HG03025 (cell line): ENCODE results near the gene TMEM273.
A peak's percentile ranks its signal among the peaks of the same experiment; 100 is the strongest.

Source experiments
- ATAC-seq: cut with Tn5 transposase; IDR thresholded peaks from one replicate; pipeline ENCODE4 v1.9.1; 2021; ENCODE audit warnings: mild to moderate bottlenecking, moderate library complexity; ENCODE audit not compliant: unreplicated experiment, low FRiP score

The TMEM273 gene

DNA sequence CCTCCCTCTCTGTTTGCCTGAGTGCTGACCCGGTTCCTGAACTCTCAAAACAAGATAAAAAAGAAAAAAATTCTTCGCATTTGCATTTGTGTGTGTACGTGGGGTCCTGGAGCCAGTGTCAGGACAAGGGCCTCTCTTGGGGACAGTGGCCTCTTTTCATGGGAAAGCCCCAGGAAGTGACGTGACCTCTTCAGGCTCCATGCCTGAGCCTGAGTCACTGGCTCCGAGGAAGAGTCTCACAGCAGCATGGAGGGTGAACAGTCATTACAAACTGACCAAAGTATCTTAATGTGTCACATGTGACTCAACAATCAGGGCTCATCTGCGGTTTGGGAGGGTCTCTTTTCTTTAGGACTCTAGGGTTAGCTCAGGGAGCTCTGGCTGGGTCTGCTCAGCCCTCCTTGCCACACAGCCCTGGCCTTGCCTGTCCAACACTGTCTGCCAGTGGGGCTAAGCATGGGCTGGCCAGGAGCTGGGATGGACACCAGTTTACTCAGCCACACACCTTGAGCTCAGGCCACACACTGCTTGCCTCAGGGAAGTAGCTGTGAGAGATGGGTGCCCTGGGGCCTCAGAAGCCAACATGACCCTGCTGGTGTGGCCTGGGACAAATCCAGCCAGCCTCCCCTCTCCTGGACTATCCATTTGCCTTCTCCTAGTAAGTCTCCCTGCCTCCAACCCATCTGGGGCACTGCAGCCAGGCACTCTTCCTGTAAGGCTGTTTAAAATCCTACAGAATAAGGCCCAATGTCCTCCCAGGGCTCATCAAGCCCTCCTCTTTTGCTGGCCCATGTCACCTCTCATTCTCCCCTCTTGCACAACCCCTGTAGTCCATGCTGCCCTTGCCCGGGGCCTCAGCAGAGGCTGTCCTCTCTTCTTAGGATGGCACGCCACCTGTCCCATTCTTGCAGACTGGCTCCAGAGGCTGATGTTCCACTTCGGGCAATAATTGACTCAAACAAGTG is 10.5 kb downstream of the TMEM273 start:
- peak; percentile 70 for ATAC-seq

DNA sequence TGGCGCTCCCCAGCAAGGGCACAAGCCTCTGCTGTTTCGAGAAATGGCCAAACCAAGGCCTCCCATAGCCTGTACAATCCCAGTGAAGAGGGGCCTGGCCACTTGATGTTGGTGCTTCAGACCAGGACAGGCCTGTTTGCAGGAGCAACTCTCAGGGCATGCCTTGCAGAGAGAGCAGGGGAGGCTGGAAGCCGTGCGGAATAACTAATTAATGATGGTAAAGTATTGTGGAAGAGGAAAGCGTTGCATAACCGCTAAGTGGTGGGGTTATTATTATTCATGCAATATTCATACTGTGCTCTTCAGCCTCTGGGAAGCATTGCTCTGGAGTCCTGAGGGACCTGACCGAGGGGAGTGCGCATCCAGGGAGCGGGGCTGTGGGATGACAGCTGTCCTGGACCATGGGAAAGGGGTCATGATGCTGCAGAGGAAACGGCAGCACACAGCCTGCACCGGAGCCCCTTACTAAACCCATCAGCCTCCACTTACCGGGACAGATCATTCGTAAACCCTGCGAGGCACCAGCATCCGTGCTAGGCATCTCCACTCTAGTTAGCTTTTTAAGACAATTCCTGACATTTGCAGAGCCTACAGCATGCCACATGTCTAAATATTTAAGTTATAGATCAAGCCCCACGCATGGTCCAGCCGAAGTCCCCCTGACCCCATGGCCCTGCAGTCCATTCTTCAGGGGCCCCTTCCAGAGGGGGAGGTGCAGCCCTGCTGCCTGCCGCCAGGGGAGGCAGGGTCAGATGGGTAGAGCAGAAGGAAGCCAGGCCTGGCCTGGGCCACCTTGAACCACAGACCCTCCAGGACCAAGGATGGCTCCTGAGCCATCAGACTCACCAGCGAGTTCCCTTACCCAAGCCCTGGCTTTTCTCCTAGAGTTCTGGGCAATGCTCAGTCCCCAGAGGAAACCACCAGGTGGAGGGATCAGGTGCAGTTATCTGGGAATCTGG is 11.6 kb downstream of the TMEM273 start:
- ATAC-seq, result no peak

DNA sequence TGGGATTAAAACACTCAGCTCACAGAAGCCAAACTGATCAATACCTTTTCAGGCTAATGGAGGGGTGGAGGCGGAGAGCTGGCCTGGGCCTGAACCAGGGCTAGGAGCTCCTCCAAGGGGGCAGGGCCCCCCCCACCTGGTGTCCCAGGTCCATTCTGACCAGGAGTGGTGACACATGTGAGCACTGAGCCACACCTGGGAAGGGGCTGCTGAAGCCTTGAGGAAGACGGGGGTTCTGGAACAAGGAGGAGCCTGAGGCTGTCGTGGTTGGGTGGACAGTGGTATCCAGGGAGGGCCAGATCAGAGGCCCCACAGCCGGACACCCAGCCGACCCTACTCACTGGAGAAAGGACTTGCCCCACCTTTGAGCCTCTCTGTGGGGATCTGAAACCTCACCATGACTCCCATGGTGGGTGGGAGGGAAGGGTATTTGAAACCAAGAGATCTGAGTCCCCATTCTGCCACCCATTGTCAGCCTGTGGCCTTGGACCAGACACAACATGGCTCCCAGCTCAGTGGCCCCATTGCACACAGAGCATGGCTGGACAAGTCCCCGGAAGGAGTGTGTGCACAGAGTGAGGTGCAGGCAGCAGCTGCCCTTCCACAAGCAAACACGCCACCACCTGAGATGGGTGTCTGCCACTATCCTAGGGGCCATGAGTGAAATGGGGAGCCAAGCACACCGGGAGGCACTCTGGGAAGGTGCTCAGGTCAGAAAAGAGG is 12.4 kb downstream of the TMEM273 start:
- no peak for ATAC-seq

DNA sequence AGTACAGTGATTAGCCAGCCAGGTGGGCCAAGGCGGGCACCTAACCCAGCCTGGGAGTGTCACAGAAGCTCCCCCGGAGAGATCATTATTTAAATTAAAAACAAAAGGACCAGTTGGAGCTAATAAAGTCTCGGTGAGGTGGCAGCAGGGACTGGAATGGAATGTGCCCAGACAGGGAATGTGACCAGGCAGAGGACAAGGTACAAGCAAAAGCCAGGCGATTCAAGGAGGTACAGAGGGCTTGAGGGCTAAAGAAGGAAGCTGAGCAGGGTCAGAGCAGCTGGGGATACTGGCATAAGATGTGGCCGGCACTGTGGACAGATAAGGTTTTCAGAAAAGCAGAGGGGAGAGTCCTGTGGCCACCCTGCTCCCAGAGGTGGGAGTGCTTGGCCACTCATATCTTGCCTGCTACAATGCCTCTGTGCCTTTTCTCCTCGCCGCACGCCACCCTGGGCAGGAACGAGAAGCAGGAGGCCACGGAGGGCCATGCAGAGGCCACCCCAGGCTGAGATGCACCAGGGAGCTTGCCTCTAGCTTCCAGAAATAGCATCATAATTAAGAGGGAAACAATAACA is 13.2 kb downstream of the TMEM273 start:
- ATAC-seq, result no peak

DNA sequence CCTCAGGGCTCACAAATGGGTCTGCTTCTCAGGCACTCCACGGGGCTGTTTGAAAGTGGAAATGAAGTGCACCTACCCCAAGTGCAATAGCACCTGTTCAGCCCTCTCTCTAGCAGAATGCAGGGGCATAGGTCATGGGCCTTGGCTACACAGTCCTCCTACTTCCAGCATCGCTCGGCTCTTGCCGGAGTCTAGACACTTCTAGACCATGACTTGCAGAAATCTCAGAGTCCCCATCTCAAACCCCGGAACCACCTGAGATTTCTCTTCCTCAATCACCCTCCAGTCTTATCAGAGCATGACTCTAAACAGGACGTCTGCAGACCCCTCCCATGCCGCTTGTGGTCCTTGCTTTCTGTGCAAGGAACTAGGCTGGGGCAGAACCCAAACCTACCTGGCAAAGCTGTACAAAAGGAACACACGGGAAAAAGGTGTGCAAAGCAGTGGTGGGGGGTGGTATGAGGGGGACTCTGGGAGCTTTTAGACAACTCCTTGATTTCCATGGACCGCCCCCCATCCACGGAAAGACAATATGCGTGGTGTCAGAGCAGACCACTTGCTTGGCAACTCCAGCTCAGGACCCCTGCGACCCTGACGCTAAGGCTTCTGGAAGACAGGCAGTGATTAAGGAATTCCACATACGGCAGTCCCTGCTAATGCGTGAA is 13.8 kb downstream of the TMEM273 start:
- no peak for ATAC-seq

DNA sequence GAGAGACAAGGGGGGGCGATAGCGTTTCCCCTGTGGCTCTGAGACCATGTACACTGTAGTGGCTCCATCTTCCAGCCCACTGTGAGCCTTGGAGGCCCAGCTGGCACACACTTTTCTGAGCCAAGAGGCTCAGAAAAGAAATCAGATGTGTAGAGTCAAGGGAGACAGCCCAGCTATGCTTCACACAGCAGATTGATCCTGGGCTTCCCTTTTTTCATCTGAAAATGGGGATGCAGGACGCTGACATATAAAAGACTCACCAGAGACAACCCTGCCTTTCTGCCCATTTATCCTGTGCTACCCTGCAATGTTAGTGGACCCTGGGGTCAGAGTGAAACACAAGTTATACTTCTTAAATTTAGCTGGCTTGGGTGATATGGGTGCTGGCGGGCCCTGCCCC is 14.3 kb downstream of the TMEM273 start:
- no peak for ATAC-seq

DNA sequence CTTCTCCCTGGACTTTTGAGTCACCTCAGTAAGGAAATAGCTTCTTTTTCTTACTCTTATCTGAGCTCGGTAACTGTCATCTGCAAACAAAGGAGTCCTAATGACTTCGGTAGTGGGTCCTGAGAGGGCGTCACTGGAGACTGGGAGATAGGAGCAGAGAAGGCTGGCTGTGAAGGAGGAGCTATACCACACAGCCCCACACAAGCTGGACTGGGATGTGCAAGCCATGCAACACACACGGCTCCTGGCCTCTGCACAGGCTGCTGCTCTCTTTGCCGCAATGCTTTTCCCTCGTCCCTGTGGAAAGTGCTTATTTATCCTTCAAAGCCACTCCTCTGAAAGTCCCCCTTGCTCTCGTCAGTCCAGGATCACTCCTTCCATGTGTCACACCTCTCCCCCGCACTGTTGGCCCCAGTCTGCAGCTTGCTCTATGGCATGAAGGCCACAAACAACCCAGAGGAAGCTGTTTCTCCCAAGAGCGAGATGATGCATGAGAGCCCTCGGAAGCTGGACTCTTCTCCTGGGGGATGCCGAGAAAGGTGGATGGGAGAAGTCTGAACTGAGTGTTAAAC is 14.9 kb downstream of the TMEM273 start:
- ATAC-seq, result no peak

DNA sequence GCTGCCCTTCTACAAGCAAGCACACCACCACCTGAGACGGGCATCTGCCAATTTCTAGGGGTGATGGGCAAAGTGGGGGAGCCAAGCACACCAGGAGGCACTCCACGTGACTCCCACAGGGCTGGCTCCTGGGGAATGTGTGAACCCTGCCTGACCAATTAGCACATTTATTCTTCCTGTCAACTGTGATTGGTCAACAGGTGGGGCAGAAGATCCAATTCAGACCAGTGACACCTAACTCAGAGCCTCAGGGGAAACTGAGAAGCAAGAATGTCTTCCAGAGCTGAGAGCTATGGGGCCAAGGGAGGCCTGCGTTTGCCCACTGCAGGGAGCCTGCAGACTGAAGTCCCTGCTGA is 15.4 kb downstream of the TMEM273 start:
- ATAC-seq, result no peak

DNA sequence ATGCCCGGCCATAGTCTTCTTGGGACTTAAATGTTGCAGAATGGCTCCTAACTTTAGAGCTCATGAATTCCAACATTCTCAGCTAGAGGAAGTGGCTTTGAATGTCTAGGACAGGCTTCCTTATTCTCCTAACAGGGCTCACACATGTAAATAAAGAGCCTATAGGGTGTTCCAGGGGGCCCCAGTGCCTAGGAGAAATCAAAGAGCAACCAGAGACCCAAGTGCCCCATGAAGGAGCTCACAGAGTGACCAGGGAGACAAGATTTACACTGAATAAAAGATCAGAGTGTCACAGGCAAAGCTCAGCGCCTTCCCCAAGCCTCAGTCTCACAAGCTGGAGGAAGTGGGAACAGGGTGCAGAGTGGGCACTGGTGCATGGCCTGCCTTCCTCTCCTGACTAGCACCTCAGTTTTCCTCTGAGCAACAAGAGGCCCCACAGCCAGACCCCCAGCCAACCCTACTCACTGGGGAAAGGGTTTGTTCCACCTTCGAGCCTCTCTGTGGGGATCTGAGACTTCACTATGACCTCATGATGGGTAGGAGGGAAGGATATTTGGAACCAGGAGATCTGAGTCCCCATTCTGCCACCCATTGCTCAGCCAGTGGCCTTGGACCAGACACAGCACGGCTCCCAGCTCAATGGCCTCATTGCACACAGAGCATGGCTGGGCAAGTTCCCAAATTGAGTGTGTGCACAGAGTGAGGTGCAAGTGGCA is 16.0 kb downstream of the TMEM273 start:
- ATAC-seq, result no peak

DNA sequence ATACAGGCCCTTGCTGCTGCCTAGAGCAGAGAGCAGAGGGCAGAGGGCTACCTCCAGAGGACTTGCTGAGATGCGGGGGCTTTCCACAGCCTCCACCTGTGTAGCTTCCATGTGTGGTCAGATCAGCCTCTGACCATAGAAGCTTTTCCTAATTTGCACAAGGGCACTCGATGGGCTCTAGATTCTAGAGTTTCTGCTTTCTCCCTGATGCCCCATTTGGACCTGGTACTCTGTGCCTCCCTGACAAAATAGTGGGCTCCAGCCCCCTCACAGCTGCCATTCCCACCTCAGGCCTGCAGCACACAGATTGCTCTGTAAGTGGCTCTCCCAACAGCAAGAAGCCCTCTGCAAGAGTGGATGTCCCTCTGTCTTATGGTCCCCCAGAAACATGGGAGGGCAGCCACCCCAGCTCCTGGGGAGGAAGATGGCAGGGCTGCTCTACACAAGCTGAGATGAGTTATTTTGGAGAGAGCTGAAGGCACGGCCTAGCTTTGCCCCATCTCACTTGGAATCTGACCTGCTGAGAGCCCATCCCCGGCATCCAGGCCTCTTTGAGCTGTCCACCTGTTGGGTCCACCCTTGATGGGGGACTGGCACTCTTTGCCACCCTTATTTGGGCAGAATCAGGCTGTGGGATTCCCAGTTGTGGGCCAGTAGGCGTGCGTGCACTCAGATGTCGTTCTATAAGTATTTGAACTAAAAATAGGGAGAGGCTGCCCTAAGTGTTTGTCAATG is 16.7 kb downstream of the TMEM273 start:
- ATAC-seq, result no peak

DNA sequence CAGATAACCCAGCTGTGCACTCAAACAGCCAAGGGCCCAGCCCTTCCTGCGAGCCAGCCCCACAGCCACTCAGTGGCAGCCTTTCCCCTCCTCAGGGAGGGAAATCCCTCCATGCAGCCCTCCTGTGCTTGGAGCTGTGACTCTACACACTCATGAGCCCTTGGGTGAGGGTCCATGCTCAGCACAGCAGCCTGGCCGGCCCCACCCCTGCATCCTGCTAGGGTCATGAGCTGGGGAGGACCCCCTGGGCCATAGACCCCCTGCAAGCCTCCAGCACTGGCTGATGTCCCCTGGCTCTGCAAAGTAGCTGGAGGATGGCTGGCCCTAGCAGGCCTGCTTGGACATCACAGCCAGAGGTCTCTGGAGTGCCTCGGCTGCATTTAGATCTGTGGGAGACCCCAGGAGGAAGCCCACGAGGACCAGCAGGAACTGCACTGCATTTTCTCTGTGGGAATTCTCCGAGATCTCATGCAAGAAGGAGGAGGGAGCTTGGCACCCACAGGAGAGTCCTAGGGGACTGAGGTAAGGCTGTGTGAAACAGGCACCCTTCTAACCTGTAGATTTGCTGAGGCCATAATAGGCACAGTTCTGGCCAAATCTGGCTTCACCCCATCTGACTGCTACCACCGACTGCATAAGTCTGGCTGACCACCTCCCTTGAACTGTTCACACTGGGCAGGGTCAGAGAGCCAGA is 17.4 kb downstream of the TMEM273 start:
- no peak for ATAC-seq

DNA sequence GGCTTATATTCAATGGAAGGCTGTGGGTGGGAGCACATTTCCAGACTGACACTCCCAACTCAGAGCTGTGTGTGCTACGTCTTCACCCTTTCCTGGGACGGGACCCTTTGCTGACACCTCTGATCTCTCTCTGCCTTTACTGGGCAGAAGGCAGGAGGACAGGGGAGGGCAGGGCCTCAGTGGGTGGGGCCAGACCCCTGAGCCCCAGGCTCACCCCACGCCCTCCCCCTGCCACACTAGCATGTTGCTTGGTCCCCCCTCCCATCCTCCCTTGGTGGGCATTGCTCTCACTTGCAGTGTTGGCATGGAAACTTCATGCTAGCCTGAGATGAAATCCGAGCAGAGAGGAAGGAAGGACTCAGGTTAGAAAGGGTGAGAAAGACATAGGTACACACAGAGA is 18.4 kb downstream of the TMEM273 start:
- ATAC-seq, result no peak

DNA sequence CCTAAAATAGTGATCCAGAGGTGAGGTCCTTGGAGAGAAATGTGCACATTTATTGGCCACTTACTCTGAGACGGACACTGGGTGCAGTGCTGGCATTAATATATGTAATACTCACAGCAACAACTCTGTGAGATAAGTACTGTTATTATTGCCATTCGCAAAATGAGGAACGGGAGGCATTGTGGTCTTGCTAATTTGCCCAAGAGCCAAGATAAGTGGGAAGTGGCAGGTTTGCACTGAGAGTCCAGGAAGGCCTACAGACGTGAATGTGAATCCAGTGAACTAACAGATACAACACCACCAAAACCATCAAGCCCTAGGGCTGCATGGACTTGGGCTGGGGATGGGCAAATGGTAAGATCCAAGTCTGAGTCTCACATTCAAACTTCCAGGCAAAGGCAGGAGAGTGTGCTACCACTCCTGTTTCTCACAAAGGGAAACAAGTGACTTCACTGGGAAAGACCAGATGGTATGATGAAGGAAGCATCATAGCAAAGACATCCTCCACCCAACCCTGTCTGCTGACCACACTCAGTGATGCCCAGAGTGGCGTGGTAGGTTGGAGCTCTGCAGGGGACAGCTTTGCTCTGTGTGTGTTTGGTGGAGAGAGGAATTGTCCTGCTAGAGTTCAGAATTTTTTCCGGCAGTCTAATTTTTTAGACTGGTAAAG is 19.2 kb downstream of the TMEM273 start:
- ATAC-seq, result no peak

DNA sequence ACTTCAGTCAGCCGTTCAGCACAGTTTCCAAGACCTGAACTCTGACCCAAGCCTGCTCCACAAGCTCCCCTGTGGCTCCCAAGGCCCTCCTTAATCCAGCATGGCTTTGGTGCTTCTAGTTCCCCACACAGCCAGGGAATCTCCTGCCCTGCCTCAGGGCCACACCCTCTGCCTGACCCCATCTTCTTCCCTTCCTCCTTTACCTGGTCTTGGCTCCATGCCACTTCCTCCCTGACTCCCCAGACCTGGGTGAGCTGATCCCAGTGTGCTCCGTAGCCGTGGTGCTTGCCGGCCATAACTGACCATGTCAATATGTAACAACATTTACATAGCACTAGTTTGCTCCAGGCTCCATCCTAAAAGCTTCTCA is 20.0 kb downstream of the TMEM273 start:
- no peak for ATAC-seq

DNA sequence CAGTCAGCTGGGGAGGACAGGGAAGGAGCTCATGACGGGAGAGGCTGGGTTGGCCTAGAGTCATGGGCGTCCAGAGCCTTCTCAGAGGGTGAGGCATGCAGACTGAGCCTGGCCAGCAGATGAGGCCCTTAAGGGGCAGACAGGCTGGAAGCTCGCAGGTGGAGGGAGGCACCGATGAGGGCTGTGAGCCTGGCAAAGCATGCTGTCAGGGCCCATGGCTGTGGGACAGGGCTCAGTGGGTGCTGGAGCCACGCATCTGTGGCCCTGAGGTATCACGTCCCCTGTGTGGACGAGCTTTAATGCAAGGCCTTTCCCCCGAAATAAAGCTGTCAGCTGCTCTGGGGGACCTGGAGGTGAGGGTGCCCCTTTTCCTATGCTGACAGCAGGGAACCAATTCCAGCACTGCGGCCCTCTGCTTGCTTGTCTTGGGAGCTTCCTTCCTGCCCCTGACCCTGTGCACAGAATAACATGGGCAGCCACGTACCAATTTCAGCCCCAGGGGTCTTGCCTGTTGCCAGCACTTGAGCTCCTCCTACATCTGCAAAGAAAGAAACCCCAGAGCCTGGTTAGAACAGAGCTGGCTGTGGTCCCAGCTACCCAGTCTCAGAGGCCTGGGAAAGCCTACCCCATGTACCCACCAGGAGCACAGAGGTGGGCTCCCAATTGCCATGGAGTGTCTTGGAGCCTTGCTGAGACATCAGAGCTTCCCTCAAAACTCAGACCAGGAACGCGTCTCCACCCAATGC is 20.6 kb downstream of the TMEM273 start:
- no peak for ATAC-seq
